Measurements from ENCODE around the gene FAM241A. TPM values are rescaled to one million over a fixed set of nuclear protein-coding genes. Genes with fewer than 3 reads are reported as not detected.

FAM241A gene
- total and polyA plus RNA-seq, 2 donors (not counting 3 experiments of a cell fraction or from before 2014, with no cell fraction given): 3.2 to 9.1 TPM

GRCh38 chr4:112175840-112176239 lies 30.6 kb downstream of the FAM241A start:
- Histone ChIP-seq H4K20me1 (replicated peaks; ENCODE audit: control insufficient read depth, extremely low read depth, insufficient read depth, low read length) (no peaks in the 10 kb centered on the region), H3K4me3 (replicated peaks in 1 of 3; ENCODE audit: insufficient read depth in 1 of 3, low read depth in 1 of 3, low read length in 3 of 3) (no peak overlapping the region), H3K4me1 (ENCODE audit: control insufficient read depth, extremely low read depth, insufficient read depth, low read length) (no peaks in the 10 kb centered on the region), H3K9me1 (replicated peaks; ENCODE audit: control insufficient read depth, extremely low read depth, insufficient read depth, low read length) (no peaks in the 10 kb centered on the region), H3K27me3 (ENCODE audit: control insufficient read depth in 2 of 2, insufficient read depth in 2 of 2, low read length in 2 of 2) (no peaks in the 10 kb centered on the region), H3K9me3 (replicated peaks; ENCODE audit: control insufficient read depth, insufficient read depth, low read length) (no peaks in the 10 kb centered on the region), H2AFZ (ENCODE audit: low read depth, low read length) (no peak overlapping the region), H3K9ac (replicated peaks; ENCODE audit: extremely low read depth, insufficient read depth, low read length) (no peak overlapping the region), H3K79me2 (ENCODE audit: control insufficient read depth, insufficient read depth, low read length) (peaks cover 45% of the 10 kb centered on the region), H3K27ac (ENCODE audit: insufficient read depth, low read depth, low read length) (no peak overlapping the region), H3K4me2 (ENCODE audit: insufficient read depth, low read length) (no peak overlapping the region), H3K36me3 (ENCODE audit: control insufficient read depth in 2 of 2, extremely low read depth in 1 of 2, insufficient read depth in 2 of 2, low read length in 2 of 2) (no peaks in the 10 kb centered on the region)
- no peak for DNase-seq (ENCODE audit: low read depth, low spot score)
- intact Hi-C loops (cut with micrococcal nuclease) (no loop called here), dilution Hi-C loops (cut with MboI; ENCODE audit: extremely low pct_ligation_motif_present, low sequenced_read_pairs) (no loop called here)
- no TSS peak for BruUV-seq (replicated peaks)
- no peak for FAIRE-seq
- TF ChIP-seq JUN (IDR thresholded peaks at IDR 0.05; ENCODE audit: borderline replicate concordance, insufficient read depth, insufficient read length, low read depth) (no peak), MYC (IDR thresholded peaks at IDR 0.05; ENCODE audit: low read depth, low read length) (no peak), POLR2AphosphoS5 (IDR thresholded peaks at IDR 0.05; ENCODE audit: insufficient read depth, low read depth, low read length) (no peak), EZH2 (IDR thresholded peaks at IDR 0.05; ENCODE audit: borderline replicate concordance, low read depth, low read length, severe bottlenecking) (no peak), GATA2 (IDR thresholded peaks at IDR 0.05; ENCODE audit: insufficient read depth, insufficient read length, low read depth, low read length) (no peak)
- TF ChIP-seq, protein P1, sequence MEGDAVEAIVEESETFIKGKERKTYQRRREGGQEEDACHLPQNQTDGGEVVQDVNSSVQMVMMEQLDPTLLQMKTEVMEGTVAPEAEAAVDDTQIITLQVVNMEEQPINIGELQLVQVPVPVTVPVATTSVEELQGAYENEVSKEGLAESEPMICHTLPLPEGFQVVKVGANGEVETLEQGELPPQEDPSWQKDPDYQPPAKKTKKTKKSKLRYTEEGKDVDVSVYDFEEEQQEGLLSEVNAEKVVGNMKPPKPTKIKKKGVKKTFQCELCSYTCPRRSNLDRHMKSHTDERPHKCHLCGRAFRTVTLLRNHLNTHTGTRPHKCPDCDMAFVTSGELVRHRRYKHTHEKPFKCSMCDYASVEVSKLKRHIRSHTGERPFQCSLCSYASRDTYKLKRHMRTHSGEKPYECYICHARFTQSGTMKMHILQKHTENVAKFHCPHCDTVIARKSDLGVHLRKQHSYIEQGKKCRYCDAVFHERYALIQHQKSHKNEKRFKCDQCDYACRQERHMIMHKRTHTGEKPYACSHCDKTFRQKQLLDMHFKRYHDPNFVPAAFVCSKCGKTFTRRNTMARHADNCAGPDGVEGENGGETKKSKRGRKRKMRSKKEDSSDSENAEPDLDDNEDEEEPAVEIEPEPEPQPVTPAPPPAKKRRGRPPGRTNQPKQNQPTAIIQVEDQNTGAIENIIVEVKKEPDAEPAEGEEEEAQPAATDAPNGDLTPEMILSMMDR (IDR thresholded peaks at IDR 0.05; ENCODE audit: extremely low read depth in 1 of 2, insufficient read depth in 1 of 2, low read depth in 1 of 2, low read length in 2 of 2): no peak
- TF ChIP-seq, protein P2, sequence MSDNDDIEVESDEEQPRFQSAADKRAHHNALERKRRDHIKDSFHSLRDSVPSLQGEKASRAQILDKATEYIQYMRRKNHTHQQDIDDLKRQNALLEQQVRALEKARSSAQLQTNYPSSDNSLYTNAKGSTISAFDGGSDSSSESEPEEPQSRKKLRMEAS (IDR thresholded peaks at IDR 0.05; ENCODE audit: insufficient read depth, insufficient read length): no peak
- CTCF ChIA-PET: interaction anchor here (1.4 to 2.2 kb wide), 2 partner anchors 14 to 17 kb away, joined by 3 to 5 read pairs; no protein-coding TSS in a partner anchor
- POLR2A ChIA-PET: no interaction called here

Data from endothelial cell of umbilical vein (primary cell).